Brain pericyte (primary cell): ENCODE results near the gene PTGDR2.
"Not testable (repeated sequence)": the region's sequence is repeated elsewhere in the genome, so short reads cannot be mapped to it uniquely, and the experiment has no call there.

ENCODE experiments used
- DNase-seq: peaks from one replicate; pipeline ENCODE4 v3.0.0-alpha.2; 2012; ENCODE audit warnings: low read depth, low spot score

The PTGDR2 gene

DNA sequence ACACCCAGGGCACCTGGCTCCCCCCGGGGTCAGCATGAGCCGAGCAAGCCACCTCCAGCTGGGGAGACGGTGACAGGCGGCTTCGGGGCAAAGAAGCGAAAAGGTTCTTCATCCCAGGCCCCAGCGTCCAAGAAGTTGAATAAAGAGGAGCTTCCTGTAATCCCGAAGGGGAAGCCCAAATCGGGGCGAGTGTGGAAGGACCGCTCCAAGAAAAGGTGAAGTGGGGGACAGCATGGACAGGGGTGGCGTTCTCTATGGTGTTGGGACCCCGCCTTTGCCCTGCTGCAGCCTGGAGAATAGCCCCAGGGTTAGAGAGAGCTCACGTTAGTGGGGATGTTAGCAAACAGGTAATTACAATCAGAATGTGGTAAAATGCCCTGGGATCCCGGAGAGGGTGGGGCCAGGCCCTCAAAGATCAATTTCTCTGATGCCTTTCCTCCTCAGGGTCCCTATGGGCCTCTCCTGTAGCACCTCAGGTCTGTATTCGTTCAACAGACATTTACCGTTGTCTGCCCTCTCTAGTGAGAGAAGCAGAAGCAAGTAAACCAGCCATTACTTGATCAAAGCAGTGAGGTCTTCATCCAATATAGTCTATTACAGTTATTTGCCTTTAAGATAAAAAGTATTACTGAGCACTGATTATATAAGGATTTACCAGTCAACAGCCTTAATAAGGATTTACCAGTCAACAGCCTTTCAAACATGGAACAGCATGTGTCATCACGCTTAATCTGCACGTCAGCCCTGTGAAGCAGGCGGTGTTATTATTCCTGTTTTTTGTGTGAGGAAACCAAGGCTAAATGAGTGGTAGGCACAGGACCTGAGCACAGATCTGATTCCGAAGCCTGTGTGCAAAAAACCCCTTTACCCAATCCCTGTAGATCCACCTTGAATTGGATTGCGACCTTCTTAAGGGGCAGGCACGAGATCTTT is 12.8 kb downstream of the PTGDR2 start:
- no peak for DNase-seq

DNA sequence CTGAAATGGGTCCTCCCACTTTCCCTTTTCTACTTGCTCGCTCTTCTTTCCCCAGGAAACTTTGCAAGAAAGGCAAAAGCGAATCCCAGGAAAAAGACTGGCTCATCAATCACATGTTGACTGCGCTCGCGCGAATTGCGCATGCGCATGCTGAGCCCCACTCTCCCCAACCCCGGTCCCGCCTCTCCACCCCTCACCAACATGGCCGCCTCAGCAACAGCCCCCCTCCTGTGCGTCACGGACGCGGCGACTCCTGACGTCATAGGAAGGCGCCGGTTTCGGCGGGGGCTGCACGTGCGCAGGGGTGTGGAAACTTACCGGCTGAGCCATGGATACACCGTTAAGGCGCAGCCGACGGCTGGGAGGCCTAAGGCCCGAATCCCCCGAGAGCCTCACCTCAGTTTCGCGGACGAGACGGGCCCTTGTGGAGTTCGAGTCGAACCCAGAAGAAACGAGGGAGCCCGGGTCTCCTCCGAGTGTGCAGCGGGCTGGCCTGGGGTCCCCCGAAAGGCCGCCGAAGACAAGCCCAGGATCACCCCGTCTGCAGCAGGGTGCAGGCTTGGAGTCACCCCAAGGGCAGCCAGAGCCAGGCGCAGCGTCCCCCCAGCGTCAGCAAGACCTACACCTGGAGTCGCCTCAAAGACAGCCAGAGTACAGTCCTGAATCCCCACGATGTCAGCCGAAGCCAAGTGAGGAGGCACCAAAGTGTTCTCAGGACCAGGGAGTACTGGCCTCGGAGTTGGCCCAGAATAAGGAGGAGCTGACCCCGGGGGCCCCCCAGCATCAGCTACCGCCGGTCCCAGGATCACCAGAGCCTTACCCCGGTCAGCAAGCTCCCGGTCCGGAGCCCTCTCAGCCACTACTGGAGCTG is 13.7 kb downstream of the PTGDR2 start, which contains the start of gene CCDC86:
Gene CCDC86 (plus strand): TSS at position 317 of the 871 bp plus-strand sequence. CDS start 12 bp downstream, at position 329.
- DNase-seq: peak; percentile 95

DNA sequence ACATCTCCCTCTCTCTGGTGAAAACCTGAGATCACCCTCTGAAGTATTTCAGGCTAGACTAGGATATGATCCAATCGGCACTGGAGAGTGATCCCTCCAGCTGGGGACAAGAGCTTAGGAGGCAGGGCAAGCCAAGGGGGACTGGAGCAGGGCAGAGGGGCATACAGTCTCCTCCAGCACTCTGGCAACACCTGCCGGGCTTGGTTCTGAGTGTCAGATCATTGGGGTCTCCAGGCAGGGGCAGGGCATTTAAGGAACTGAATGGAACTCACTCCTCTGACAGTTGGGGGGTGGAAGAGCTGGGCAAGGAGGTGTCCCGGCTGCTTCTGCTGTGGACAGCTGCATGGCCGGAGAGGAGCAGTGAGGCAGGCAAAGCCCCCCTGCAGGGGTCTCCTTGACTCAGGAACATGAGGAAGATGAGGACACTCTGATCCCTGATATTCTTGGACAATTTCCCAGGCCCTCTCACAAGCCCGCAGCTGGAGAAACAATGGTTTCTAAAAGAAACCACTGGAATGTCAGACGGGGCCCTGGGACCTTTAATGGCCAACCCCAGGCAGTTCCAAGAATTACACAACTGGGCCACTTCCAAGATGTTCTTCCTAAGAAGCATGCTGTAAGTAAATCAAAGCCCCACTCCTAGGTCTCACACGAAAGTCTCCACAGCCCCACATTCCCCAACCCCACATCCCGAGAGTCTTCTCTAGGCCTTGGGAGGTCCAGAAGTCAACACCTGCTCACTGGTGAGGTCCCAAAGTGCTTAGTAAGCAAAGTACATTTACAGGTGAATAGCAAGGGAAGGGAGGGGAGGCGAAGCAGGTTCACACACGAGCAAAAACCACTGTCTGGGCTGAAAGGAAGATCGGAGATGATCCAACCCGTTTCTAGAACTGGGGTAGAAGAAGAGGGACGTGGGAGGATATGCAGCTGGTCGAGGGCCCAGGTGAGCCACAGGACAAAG is 15.0 kb downstream of the PTGDR2 start:
- DNase-seq: peak; percentile 97

DNA sequence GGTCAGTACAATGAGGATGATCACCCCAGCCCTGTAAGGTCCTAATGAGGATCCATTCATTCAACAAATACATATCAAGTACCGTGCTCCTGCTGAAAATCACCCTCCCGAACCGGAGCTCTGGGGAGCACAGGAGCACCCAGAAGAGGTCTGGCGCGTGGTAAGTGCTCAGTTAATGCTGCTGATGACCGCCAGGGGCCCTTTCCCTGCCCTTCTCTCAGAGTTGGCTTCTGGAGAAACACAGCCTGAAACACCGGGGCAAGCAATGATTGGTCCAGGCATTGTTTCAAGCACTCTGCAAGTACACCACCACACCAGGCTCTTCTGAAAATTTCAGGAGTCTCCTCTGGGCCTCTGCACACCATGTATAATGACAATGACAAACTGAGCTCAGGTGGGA is 17.6 kb downstream of the PTGDR2 start:
- no peak for DNase-seq

DNA sequence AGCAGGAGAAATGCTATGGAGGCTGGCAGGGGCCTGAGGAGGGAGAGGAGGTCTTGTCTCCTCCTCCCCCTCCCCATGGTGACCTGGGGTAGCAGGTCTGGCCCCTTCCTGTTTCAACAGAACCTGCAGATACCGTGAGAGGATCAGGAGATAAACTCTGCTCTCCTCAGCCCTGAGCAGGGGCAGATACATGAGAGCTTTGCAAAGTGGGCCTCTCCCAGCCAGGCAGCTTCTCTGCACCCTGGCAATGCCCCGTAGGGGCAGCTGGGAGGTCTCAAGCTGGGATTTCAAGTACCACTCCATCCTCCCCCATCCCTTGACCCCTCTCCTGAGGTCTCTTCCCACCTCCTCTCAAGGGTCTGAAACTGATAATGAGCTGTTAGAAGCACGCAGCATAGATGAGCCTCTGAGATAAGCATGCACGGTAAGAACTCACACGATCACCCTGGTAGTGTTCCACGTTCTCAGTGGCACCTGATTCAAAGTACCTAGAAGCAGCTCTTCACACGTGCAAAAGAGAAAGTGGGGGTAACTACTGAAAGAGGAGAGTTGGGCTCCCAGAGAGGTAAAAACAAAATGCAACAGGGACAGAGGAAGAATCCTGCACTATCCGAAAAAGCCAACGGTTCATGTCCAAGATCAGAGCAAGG is 18.8 kb downstream of the PTGDR2 start:
- no peak for DNase-seq

DNA sequence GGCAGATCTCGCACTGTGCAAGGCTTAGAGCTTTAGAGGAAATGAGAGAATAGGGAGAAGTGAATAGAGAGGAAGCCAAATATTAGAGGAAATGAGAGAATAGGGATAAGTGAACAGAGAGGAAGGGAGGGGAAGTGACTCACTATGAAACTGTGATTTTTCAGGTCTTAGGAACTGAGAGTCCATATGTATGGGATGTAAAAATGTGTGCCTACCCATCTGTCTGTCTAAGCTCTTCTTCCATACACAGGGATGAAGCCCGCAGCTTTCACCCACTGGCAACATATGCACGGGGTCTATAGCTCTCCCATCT is 20.3 kb downstream of the PTGDR2 start:
- no peak for DNase-seq

DNA sequence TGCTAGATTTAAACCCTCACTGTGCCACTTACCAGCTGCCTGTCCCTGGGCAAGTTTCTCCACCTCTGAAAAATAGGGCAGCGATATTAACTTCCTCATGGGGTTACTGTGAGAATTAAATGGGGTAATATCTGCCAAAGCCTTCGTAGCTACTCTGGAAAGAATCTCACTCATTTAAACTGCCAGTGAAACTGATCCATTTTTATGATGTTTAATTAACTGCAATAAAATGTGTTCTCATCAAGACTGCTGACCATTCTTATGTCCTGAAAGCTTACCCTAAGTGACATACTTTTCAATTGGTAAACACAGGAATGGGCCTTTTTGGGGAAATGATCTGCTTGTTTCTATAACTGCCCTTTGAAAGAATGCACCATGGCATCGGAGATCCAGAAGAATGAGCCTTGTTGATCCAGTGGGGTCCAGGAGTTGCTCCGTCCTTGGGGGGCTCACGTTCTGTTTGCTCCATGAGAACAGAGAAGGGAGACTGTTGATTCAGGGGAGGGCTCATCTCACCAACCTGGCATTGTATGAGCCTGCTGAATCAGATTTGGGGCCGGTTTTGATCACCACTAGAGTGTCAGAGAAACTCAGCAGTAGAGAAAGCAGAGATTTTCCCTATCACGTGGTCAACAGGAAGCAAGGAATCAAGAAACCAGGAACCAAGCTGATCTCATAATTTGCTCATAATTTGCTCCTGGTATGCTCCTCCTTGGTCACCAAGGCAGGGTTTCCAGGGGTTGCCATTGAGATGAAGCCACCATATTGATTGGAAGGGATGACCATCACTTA is 20.8 kb downstream of the PTGDR2 start:
- DNase-seq: no peak

DNA sequence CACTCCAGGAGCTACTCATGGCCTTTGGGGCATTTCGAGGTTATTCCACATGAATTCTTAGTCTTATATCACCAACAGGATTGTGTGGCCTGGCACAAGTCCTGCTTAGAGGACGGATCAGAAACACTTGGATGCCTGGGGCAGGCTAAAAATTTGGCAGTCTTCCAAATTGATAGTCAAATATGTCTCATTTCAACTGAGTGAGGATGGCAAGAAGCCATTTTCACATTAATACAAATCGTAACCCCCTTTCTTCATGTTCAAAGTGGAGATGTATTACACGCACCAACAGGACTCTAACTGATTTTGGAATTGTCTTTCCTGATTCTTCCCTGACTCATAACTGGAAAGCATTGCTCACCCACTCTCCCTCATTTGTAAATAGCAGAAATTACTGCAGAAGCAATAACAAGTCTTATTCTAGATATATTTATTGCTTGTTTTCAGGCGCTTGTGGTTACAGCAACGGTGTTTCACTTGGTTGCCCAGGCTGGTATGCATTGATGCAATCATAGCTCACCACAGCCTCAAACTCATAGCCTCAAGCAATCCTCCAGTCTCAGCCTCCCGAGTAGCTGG is 24.2 kb downstream of the PTGDR2 start:
- DNase-seq: no peak

DNA sequence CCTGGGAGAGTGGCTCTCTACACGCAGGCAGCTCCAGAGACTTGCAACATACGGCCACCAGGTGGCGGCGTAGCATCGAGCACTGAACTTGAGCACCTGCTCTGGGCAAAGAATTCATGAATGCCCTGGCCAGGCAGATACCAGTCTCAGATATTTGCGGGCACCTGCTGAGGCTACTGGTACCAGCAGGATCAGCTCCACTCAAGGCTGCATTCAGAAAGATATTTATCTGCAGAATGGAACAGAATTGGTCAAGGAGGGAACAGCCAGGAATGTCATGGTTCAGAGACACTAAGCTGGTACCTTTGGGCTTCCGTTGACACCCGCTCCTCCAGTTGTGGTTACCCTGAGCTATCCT is 24.6 kb downstream of the PTGDR2 start:
- no peak for DNase-seq

DNA sequence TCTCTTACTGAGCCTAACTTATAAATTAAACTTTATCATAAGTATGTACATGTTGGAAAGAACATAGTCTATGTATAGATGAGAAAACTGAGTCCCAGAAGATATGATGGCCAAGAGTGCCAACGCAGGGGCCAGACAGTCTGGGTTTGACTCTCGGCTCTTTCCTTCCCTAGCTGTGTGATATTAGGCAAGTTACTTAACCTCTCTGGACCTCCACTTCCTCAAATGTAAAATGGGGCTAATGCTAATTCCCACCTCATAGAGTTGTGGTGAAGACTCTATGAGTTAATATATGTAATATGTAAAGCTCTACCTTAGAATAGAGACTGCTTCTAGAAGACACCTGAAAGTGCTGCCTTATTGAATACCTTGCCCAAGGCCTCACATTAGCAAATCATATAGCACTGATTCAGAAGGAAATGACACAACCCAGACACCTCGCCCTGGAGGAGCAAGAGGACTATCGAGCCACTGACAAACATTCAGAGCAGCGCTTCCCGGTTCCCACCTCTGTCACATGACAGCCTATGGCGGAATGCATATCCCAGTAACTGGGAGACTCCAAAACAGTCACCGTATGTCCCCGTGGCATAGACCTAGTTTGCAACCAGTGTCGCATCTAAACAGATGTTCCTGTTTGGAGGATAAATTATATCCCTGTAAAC is 25.1 kb downstream of the PTGDR2 start:
- no peak for DNase-seq

DNA sequence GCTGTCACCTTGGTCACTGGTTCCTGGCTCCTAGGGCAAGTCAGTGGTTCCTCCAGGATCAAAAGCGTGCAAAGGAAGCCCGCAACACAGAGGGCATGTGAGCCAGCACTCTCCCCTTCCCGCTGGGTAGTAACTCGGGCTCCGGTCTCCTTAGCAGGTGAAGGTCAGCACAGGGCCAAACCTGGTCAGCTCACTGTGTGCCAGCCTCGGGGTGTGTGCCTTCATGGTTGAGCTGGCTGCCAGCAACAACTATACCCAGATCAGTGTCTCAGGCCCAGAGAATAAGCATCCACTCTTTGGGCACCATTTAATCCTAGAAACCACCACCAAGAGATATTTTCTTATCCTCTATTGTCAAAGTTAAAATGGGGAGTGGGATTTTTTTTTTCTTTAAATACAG is 30.0 kb downstream of the PTGDR2 start:
- DNase-seq: no peak

DNA sequence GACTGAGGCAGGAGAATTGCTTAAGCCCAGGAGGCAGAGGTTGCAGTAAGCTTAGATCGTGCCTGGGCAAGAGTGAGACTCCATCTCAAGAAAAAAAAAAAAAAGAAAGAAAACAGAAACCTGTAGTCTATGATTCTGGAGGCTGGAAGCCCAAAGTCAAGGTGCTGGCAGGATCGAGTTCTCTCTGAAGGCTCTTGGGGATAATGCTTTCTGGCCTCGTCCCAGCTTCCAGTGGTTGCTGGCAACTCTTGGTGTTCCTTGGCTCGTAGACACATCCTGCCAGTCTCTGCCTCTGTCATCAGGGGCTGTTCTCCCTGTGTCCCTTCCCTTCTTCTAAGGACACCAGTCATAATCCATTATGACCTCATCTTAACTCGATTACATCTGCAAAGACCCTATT is 30.6 kb downstream of the PTGDR2 start:
- no peak for DNase-seq

DNA sequence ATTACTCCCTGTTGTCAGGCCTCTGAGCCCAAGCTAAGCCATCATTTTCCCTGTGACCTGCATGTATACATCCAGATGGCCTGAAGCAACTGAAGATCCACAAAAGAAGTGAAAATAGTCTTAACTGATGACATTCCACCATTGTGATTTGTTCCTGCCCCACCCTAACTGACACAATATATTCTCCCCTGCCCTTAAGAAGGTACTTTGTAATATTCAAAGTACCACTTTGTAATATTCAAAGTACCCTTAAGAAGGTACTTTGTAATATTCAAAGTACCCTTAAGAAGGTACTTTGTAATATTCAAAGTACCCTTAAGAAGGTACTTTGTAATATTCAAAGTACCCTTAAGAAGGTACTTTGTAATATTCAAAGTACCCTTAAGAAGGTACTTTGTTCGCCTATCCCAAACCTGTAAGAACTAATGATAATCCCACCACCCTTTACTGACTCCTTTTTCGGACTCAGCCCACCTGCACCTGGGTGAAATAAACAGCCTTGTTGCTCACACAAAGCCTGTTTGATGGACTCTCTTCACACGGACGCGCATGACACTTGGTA is 31.9 kb downstream of the PTGDR2 start:
- DNase-seq: not testable (repeated sequence)

DNA sequence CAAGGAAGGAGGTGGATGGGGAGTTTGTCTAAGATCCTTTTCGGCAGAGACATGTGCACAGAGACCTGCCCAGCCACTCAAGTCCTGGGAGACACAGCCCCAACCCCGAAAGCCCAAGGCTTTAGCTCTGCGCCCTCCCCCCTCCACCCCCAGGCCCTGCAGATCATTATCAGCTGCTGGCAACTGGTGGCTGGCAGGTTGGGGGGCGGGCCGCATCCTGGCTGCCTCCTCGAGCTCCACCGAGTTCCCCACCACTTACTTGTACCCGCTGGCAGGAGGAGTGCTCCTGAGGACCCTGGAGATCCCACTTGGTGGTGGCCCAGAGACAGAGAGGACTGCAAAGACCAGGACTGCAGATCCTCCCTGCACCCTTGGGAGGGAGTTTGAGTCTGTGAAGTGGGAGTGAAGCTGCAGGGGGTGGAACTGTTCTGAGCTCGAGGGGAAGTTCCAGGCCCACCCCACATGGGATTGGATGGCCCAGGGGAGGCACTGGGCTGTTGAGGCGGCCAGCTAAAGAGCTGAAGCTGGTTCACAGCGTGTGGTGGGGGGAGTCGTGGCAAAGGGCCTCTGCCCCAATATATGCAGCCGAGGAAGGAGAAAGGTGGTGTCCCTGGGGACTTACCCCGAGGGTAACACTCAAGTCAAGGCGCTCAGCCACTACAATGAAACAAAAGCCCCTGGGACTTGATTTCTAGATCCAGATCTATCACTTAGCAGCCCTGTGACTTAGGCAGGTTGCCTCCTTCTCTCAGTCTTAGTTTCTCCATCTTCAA is 33.7 kb downstream of the PTGDR2 start:
- DNase-seq: no peak

DNA sequence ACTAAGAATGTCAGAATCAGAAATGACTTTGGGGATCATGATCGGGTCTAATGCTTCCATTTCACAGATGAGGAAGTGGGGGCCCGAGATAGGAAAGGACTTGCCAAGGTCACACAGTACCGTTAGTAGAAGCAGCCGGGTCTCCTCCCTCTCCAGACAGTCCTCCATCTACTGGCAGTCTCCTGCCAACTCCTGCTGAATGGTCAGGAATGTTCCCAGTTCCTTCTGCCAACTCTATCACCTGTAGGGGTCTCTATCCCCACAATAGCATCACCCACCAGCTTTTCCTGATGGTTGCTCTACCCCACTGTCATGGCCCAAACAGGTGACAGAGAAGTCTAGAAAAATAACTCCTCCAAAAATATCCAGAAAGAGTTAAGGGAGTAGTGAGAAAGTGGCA is 37.7 kb downstream of the PTGDR2 start:
- no peak for DNase-seq

DNA sequence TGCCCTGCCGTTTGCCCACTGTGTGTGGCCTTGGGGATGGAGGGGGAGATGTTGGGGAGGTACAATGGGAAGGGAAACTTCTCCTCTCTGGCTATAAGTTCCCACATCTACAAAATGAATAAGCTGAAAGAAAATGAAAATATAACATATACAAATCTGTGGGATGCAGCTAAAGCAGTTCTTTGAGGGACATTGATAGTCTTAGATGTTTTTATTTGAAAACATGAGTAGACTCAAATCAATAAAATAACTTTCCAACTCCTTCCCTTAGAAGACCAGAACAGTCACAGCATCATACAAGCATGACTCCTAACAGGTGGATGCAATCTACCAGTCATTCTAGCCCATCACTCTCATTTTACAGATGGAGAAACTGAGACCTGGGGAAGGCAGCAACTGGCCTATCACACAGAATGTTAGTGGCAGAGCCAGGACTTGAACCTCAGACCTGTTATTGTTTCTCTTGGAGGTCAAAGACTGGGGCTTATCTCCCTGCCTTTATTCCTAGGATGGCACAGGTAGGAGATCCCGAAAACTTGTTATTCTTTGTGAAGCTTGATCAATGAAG is 39.1 kb downstream of the PTGDR2 start:
- DNase-seq: no peak

DNA sequence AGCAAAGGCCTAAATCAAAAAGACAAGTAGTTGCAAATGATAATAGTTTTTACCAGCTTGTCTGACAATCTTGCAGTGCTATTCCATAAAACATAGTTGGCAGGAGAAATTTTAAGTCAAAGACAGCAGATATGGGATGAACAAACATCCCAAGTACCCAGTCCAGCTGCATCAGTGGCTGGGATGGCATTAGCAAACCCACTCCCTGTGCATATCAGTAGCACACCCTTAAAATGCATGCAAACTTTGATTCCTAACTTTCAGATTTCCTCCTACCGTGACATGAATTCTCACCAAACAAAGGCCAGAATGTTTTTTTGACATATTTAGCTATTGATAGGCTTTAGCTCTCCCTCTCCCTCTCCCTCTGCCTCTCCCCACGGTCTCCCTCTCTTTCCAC is 41.6 kb downstream of the PTGDR2 start:
- no peak for DNase-seq

DNA sequence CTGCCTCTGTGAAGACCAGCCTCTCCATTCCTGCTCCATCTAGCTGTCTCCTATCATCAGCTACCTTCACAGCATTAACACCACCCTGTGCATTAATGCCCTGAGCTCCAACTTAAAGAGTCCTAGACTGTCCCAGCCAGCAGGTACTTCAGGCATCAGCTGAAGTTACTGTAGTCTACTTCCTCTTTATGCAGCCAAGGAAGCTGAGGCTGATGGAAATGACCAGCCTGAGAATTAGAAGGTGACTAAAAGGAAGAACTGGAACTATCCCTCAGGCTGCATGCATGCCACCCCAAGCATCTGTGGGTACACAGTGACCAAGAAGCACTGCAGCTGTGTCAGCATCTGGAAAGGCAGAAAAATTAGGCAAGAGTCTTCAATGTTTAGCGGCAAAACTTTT is 42.4 kb downstream of the PTGDR2 start:
- no peak for DNase-seq
